IMR-90 (cell line): ENCODE measurements around the gene EFNB2. TPM values are rescaled to one million over a fixed set of nuclear protein-coding genes. Genes with fewer than 3 reads are reported as not detected.
A peak's percentile ranks its signal among the peaks of the same experiment; 100 is the strongest.

Experiments
- ATAC-seq: fragments of 200-7000 bp; cut with Tn5 transposase; 2 replicates; pipeline ENCODE4 v1.9.1; 2020; ENCODE audit warnings: low read depth, mild to moderate bottlenecking, moderate library complexity
- BruUV-seq: library from RNA; stranded (reverse); fragments of 400-500 nt; replicated peaks from 2 replicates; lab custom pipeline; 2021; lab: Mats Ljungman, UMichigan
- CTCF ChIA-PET: fragments of 300-600 bp; formaldehyde crosslinking; extraction: SDS; loops from one replicate; lab custom pipeline; 2021; ENCODE audit warnings: antibody characterized with exemption; lab: Yijun Ruan, JAX
- POLR2A ChIA-PET: fragments of 300-600 bp; sonication (Branson Sonifier 250); formaldehyde crosslinking; loops from one replicate; lab custom pipeline; 2022; ENCODE audit warnings: antibody characterized with exemption; ENCODE audit not compliant: unreplicated experiment; lab: Charles Lee
- DNase-seq: peaks from one replicate; pipeline ENCODE4 v3.0.0; 2013
- H2AFZ ChIP-seq: replicated peaks from 2 replicates; pipeline ENCODE3; 2013; ENCODE audit warnings: low read length, mild to moderate bottlenecking; ENCODE audit not compliant: poor library complexity
- H2AK5ac ChIP-seq: 2 replicates; pipeline ENCODE4 v1.6.1; 2013; ENCODE audit warnings: low read depth, low read length, inconsistent platforms
- H2AK9ac ChIP-seq: replicated peaks from 2 replicates; pipeline ENCODE3; 2013; ENCODE audit warnings: mild to moderate bottlenecking, low read depth, low read length, moderate library complexity; ENCODE audit not compliant: poor library complexity
- H2BK120ac ChIP-seq: 2 replicates; pipeline ENCODE4 v1.6.1; 2013; ENCODE audit warnings: low read depth, low read length, inconsistent platforms
- H2BK15ac ChIP-seq: 3 replicates; pipeline ENCODE4 v1.6.1; 2013; ENCODE audit warnings: low read depth, low read length, inconsistent platforms
- H2BK20ac ChIP-seq: 2 replicates; pipeline ENCODE4 v1.6.1; 2013; ENCODE audit warnings: low read depth, mild to moderate bottlenecking, inconsistent platforms, low read length, moderate library complexity
- H2BK5ac ChIP-seq: 2 replicates; pipeline ENCODE4 v1.6.1; 2013; ENCODE audit warnings: mild to moderate bottlenecking, low read depth, low read length, inconsistent platforms; ENCODE audit not compliant: poor library complexity, severe bottlenecking
- H3K14ac ChIP-seq: replicated peaks from 2 replicates; pipeline ENCODE4 v1.6.1; 2013; ENCODE audit warnings: low read depth, low read length, inconsistent platforms
- H3K18ac ChIP-seq: 2 replicates; pipeline ENCODE4 v1.6.1; 2013; ENCODE audit warnings: low read depth, low read length, control low read depth
- H3K23ac ChIP-seq: 2 replicates; pipeline ENCODE4 v1.6.1; 2013; ENCODE audit warnings: low read depth, low read length, inconsistent platforms
- H3K27ac ChIP-seq: 2 replicates; pipeline ENCODE4 v1.5.1; 2013; ENCODE audit warnings: mild to moderate bottlenecking, control low read depth, low read length; ENCODE audit not compliant: insufficient read depth
- H3K27me3 ChIP-seq: 2 replicates; pipeline ENCODE4 v1.6.1; 2013; ENCODE audit warnings: low read length; ENCODE audit not compliant: control insufficient read depth, insufficient read depth
- H3K36me3 ChIP-seq: 2 replicates; pipeline ENCODE4 v1.6.1; 2013; ENCODE audit warnings: low read length, mixed read lengths; ENCODE audit not compliant: control insufficient read depth, insufficient read depth
- H3K4ac ChIP-seq: 2 replicates; pipeline ENCODE4 v1.6.1; 2013; ENCODE audit warnings: low read depth, low read length, inconsistent platforms
- H3K4me1 ChIP-seq: 2 replicates; pipeline ENCODE4 v1.6.1; 2013; ENCODE audit warnings: low read length, mixed read lengths; ENCODE audit not compliant: control insufficient read depth, insufficient read depth
- H3K4me2 ChIP-seq: 2 replicates; pipeline ENCODE4 v1.6.1; 2013; ENCODE audit warnings: low read depth, mild to moderate bottlenecking, control low read depth, low read length, moderate library complexity
- H3K4me3 ChIP-seq: 2 replicates; pipeline ENCODE4 v1.5.1; 2013; ENCODE audit warnings: low read depth, mild to moderate bottlenecking, control low read depth, low read length, moderate library complexity; ENCODE audit not compliant: insufficient read depth
- H3K56ac ChIP-seq: 2 replicates; pipeline ENCODE4 v1.6.1; 2013; ENCODE audit warnings: low read length, inconsistent platforms; ENCODE audit not compliant: insufficient read depth; ENCODE audit errors: extremely low read depth
- H3K79me1 ChIP-seq, 2 experiments: 2 replicates each; pipeline ENCODE4 v1.6.1; 2013; ENCODE audit warnings: low read length in 2 of 2, inconsistent platforms in 1 of 2, low read depth in 1 of 2
- H3K9ac ChIP-seq: 2 replicates; pipeline ENCODE4 v1.6.1; 2013; ENCODE audit warnings: low read depth, low read length, control low read depth
- H3K9me1 ChIP-seq: 2 replicates; pipeline ENCODE4 v1.6.1; 2013; ENCODE audit warnings: low read length, inconsistent platforms; ENCODE audit not compliant: insufficient read depth
- H3K9me3 ChIP-seq: 2 replicates; pipeline ENCODE4 v1.6.1; 2013; ENCODE audit warnings: low read length; ENCODE audit not compliant: control insufficient read depth, insufficient read depth
- H4K20me1 ChIP-seq: 2 replicates; pipeline ENCODE4 v1.6.1; 2013; ENCODE audit warnings: low read length, inconsistent platforms; ENCODE audit not compliant: insufficient read depth
- H4K5ac ChIP-seq: 2 replicates; pipeline ENCODE4 v1.6.1; 2013; ENCODE audit warnings: mild to moderate bottlenecking, low read depth, low read length, control low read depth
- H4K8ac ChIP-seq, 2 experiments: 2 replicates each; pipeline ENCODE4 v1.6.1; 2013; ENCODE audit warnings: low read depth in 2 of 2, low read length in 2 of 2, control low read depth in 1 of 2, inconsistent platforms in 1 of 2
- H4K91ac ChIP-seq: 2 replicates; pipeline ENCODE4 v1.6.1; 2013; ENCODE audit warnings: low read depth, low read length, inconsistent platforms; ENCODE audit not compliant: insufficient read depth
- BHLHE40 ChIP-seq: fragments of 150-350 bp; IDR thresholded peaks from 2 replicates; pipeline ENCODE4 v1.6.1; 2016; ENCODE audit warnings: mild to moderate bottlenecking, low read depth, low read length
- FOS ChIP-seq: fragments of 150-350 bp; IDR thresholded peaks from 2 replicates; pipeline ENCODE4 v1.6.1; 2016; ENCODE audit warnings: low read depth, low read length
- MAZ ChIP-seq: IDR thresholded peaks from 2 replicates; pipeline ENCODE4 v1.6.1; 2012; ENCODE audit warnings: low read depth, mild to moderate bottlenecking, low read length, improper control_type of control experiment, moderate library complexity, borderline replicate concordance
- MXI1 ChIP-seq: IDR thresholded peaks from 2 replicates; pipeline ENCODE4 v1.6.1; 2012; ENCODE audit warnings: low read depth, mild to moderate bottlenecking, low read length, moderate library complexity, borderline replicate concordance
- NFE2L2 ChIP-seq: fragments of 150-350 bp; IDR thresholded peaks from 2 replicates; pipeline ENCODE4 v1.6.1; 2016; ENCODE audit warnings: low read depth, mild to moderate bottlenecking, low read length
- POLR2A ChIP-seq: IDR thresholded peaks from 2 replicates; pipeline ENCODE4 v1.6.1; 2012; ENCODE audit warnings: mild to moderate bottlenecking, low read depth, low read length
- RAD21 ChIP-seq: IDR thresholded peaks from 2 replicates; pipeline ENCODE4 v1.6.1; 2012; ENCODE audit warnings: low read length, improper control_type of control experiment
- RCOR1 ChIP-seq: IDR thresholded peaks from 2 replicates; pipeline ENCODE4 v1.6.1; 2012; ENCODE audit warnings: mild to moderate bottlenecking, low read length, improper control_type of control experiment; ENCODE audit not compliant: insufficient replicate concordance
- RFX5 ChIP-seq: IDR thresholded peaks from 2 replicates; pipeline ENCODE4 v1.8.0; 2012; ENCODE audit warnings: low read depth, mild to moderate bottlenecking, low read length, moderate library complexity
- WGBS, 2 experiments: methylation state at CpG; one replicate each; pipeline versions ENCODE4 v1.1.5 to v1.1.7; 2013; ENCODE audit warnings: missing lambda C conversion rate in 2 of 2; ENCODE audit not compliant: insufficient read length in 1 of 2; ENCODE audit errors: extremely low coverage in 2 of 2; 5-methylcytosine and 5-hydroxymethylcytosine counted together
- dilution Hi-C: fragments of 300-500 bp; cut with HindIII; formaldehyde crosslinking; loops from one replicate; pipeline ENCODE4 v1.14.3; 2018; ENCODE audit warnings: low sequenced_read_pairs; ENCODE audit not compliant: unreplicated experiment
- in situ Hi-C: fragments of 300-500 bp; cut with MboI; formaldehyde crosslinking; loops from 3 replicates; pipeline ENCODE4 v1.14.3; 2019; ENCODE audit warnings: low sequenced_read_pairs, inconsistent platforms, mixed read lengths
- intact Hi-C: fragments of 100-400 bp; cut with micrococcal nuclease; formaldehyde crosslinking; loops from 2 replicates; pipeline ENCODE4 v1.10.0; 2022
- polyA plus RNA-seq, 3 experiments: library from polyadenylated mRNA; depleted of rRNA; stranded (reverse); fragments of >200 nt; gene quantifications; 2 replicates each; pipeline ENCODE4 v1.2.3, GENCODE V29; 2012; ENCODE audit warnings: low replicate concordance in 1 of 3
- total RNA-seq: library from RNA; depleted of rRNA; stranded (reverse); fragments of >200 nt; gene quantifications from 2 replicates; pipeline ENCODE4 v1.2.3, GENCODE V29; 2012
- TF ChIP-seq, protein P1 (sequence below): conservative IDR thresholded peaks from 2 replicates; pipeline ENCODE4 v1.5.1; 2012; ENCODE audit warnings: mild to moderate bottlenecking, low read depth, low read length, improper control_type of control experiment
- TF ChIP-seq, protein P2 (sequence below): fragments of 150-350 bp; IDR thresholded peaks from 2 replicates; pipeline ENCODE4 v1.6.1; 2017; ENCODE audit warnings: mild to moderate bottlenecking, antibody characterized with exemption, low read length, low read depth
- TF ChIP-seq, protein P3 (sequence below): fragments of 150-350 bp; IDR thresholded peaks from 2 replicates; pipeline ENCODE4 v1.6.1; 2016; ENCODE audit warnings: low read depth, mild to moderate bottlenecking, low read length, moderate library complexity, borderline replicate concordance

The EFNB2 gene
- total and polyA plus RNA-seq, 2 of the 4 experiments (the other 2 are of a cell fraction), result 5.4 to 6.0 TPM

DNA sequence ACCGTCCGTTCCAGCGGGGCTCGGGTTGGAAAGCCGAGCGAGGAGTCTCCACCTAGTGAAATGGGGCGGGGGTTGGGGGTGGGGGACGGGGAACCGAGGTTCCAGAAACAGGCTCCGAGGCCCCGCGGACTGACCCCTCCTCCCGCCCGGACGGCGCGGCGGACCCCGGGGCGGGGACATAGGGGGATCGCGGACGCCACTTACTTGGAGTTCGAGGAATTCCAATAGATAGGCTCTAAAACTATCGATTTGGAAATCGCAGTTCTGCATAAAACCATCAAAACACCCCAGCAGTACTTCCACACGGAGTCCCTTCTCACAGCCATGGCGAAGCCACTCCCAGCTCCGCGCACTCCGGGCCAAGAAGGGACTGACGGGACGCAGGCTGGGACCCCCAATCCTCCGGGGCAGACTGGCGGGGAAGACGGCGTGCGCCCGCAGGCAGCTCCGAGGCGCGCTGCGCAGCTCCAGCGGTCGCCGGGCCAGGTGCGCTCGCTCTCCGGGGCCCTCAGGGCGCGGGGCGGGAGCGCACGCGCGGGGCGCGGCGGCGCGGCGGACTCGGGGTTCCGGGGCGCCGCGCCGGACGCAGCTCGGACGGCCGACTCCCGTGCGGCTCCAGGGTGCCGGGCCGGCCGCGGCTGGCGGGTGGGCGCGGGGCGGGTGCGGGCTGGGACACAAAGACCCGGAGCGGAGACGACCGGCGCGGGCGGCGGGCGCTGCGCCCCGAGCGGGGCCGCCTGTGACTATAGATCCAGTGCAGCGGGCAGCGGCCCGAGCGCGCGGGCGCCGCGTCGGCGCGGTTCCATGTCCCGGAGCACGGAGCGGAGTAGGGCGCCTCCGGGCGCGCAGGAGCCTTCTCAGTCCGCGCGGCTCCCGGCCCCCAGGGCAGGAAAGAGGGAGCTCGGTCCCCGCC, 567 bp downstream of the EFNB2 start:
- H3K36me3 ChIP-seq, result no peaks in the 10 kb centered on the region
- no peaks in the 10 kb centered on the region for H3K9me1 ChIP-seq
- dilution Hi-C loops, result no loop called here
- no peak overlapping the region for H4K91ac ChIP-seq
- peak; percentile 16 for DNase-seq
- ATAC-seq, result peak; percentile 21
- H3K18ac ChIP-seq, result no peak overlapping the region
- H4K8ac ChIP-seq, result no peak overlapping the region
- intact Hi-C loops, result loop anchor here (1.0 to 10.0 kb wide), 6 partner anchors 384 to 1398 kb away; no protein-coding TSS in a partner anchor
- no peak overlapping the region for H3K56ac ChIP-seq
- CTCF ChIA-PET, result interaction anchor here (0.5 to 0.9 kb wide), 4 partner anchors 7 to 1326 kb away, joined by 3 to 6 read pairs (median 3); no protein-coding TSS in a partner anchor
- peak overlapping the region; percentile 82 for H3K4me3 ChIP-seq
- H2BK20ac ChIP-seq, result no peak overlapping the region
- H3K4ac ChIP-seq, result no peak overlapping the region
- peak overlapping the region; percentile 72 for H3K9ac ChIP-seq
- peaks cover 12 to 19% of the 10 kb centered on the region in 2 experiments; a peak in 3 of 4 replicates for H3K79me1 ChIP-seq
- H4K20me1 ChIP-seq, result no peaks in the 10 kb centered on the region; the same call in none of the 2 replicates
- peak overlapping the region; percentile 63 for H2AK9ac ChIP-seq
- peak overlapping the region; percentile 96 for H3K4me2 ChIP-seq
- no peaks in the 10 kb centered on the region for H3K27me3 ChIP-seq
- H2AFZ ChIP-seq, result peak overlapping the region; percentile 92
- no peak overlapping the region; the same call in 1 of the 2 replicates for H3K14ac ChIP-seq
- no peak overlapping the region for H2BK15ac ChIP-seq
- no peak overlapping the region for H4K5ac ChIP-seq
- no peak overlapping the region for H2AK5ac ChIP-seq
- BruUV-seq, result no TSS peak
- H2BK5ac ChIP-seq, result no peak overlapping the region
- POLR2A ChIA-PET, result interaction anchor here (0.5 to 0.6 kb wide), 3 partner anchors 14 to 1293 kb away, joined by 3 to 4 read pairs (median 3); no protein-coding TSS in a partner anchor
- in situ Hi-C loops, result loop anchor here (10.0 to 25.0 kb wide), 4 partner anchors 1098 to 1960 kb away; no protein-coding TSS in a partner anchor
- 0 out of 2 replicates have a peak overlapping the region, but pooled peaks have one; percentile 93 for H3K23ac ChIP-seq
- H2BK120ac ChIP-seq, result no peak overlapping the region
- WGBS, 2 experiments, result 0% methylated on average over 52 of the region's 121 CpGs; no CpG with 5 or more reads in 1 of the 2 experiments
- peaks cover 5% of the 10 kb centered on the region; the same call in 1 of the 2 replicates for H3K4me1 ChIP-seq
- no peaks in the 10 kb centered on the region for H3K9me3 ChIP-seq
- no peak overlapping the region; the same call in 1 of the 2 replicates for H3K27ac ChIP-seq
- TF ChIP-seq RFX5, result no peak
- TF ChIP-seq MXI1, result no peak; the same call in 1 of the 2 replicates
- TF ChIP-seq, protein P1, sequence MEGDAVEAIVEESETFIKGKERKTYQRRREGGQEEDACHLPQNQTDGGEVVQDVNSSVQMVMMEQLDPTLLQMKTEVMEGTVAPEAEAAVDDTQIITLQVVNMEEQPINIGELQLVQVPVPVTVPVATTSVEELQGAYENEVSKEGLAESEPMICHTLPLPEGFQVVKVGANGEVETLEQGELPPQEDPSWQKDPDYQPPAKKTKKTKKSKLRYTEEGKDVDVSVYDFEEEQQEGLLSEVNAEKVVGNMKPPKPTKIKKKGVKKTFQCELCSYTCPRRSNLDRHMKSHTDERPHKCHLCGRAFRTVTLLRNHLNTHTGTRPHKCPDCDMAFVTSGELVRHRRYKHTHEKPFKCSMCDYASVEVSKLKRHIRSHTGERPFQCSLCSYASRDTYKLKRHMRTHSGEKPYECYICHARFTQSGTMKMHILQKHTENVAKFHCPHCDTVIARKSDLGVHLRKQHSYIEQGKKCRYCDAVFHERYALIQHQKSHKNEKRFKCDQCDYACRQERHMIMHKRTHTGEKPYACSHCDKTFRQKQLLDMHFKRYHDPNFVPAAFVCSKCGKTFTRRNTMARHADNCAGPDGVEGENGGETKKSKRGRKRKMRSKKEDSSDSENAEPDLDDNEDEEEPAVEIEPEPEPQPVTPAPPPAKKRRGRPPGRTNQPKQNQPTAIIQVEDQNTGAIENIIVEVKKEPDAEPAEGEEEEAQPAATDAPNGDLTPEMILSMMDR, result no peak
- no peak for TF ChIP-seq MAZ
- TF ChIP-seq, protein P2, sequence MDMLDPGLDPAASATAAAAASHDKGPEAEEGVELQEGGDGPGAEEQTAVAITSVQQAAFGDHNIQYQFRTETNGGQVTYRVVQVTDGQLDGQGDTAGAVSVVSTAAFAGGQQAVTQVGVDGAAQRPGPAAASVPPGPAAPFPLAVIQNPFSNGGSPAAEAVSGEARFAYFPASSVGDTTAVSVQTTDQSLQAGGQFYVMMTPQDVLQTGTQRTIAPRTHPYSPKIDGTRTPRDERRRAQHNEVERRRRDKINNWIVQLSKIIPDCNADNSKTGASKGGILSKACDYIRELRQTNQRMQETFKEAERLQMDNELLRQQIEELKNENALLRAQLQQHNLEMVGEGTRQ, result no peak
- no peak for TF ChIP-seq NFE2L2
- TF ChIP-seq, protein P3, sequence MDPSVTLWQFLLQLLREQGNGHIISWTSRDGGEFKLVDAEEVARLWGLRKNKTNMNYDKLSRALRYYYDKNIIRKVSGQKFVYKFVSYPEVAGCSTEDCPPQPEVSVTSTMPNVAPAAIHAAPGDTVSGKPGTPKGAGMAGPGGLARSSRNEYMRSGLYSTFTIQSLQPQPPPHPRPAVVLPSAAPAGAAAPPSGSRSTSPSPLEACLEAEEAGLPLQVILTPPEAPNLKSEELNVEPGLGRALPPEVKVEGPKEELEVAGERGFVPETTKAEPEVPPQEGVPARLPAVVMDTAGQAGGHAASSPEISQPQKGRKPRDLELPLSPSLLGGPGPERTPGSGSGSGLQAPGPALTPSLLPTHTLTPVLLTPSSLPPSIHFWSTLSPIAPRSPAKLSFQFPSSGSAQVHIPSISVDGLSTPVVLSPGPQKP, result no peak
- TF ChIP-seq BHLHE40, result no peak
- no peak for TF ChIP-seq FOS
- TF ChIP-seq POLR2A, result no peak
- no peak for TF ChIP-seq RAD21
- TF ChIP-seq RCOR1, result no peak
